HUES6 (cell line): ENCODE measurements around the gene ACBD7.

Source experiments
- H3K27ac ChIP-seq: 2 replicates; pipeline ENCODE4 v1.7.0; 2013; ENCODE audit warnings: low read depth, mild to moderate bottlenecking, low read length, inconsistent platforms
- H3K27me3 ChIP-seq: 2 replicates; pipeline ENCODE4 v1.6.1; 2013; ENCODE audit warnings: low read length; ENCODE audit not compliant: control insufficient read depth, insufficient read depth
- H3K36me3 ChIP-seq: 2 replicates; pipeline ENCODE4 v1.6.1; 2013; ENCODE audit warnings: low read length; ENCODE audit not compliant: control insufficient read depth, insufficient read depth
- H3K4me1 ChIP-seq: 2 replicates; pipeline ENCODE4 v1.6.1; 2013; ENCODE audit warnings: low read length; ENCODE audit not compliant: control insufficient read depth, insufficient read depth
- H3K4me3 ChIP-seq: 2 replicates; pipeline ENCODE4 v1.5.1; 2013; ENCODE audit warnings: low read depth, low read length
- H3K9ac ChIP-seq: one replicate; pipeline ENCODE4 v1.6.1; 2013; ENCODE audit warnings: mild to moderate bottlenecking, low read length
- H3K9me3 ChIP-seq: 2 replicates; pipeline ENCODE4 v1.6.1; 2013; ENCODE audit warnings: low read depth, low read length; ENCODE audit not compliant: control insufficient read depth, insufficient read depth

Gene ACBD7

DNA sequence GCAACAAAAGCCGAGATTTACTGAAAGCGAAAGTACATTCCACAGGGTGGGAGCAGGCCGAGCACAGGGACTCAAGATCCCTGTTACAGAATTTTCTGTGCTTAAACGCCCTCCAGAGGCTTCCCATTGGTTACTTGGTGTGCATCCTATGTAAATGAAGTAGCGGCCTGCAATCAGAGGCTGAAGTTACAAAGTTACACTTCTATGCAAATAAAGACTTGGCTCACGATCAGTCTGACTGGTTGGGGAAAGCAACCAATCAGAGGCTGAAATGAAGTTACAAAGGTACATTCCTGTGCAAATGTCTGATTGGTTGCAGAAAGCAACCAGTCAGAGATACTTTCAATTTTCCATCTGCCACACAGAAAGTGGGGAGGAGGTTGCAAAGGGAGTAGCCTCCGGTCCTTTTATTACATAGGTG, 4.1 kb downstream of the ACBD7 start:
- H3K4me1 ChIP-seq: peaks cover 10% of the 10 kb centered on the region
- H3K4me3 ChIP-seq: no peak overlapping the region
- H3K27ac ChIP-seq: no peak overlapping the region
- no peaks in the 10 kb centered on the region for H3K9me3 ChIP-seq
- H3K9ac ChIP-seq: no peak overlapping the region
- H3K27me3 ChIP-seq: no peaks in the 10 kb centered on the region
- no peaks in the 10 kb centered on the region for H3K36me3 ChIP-seq

DNA sequence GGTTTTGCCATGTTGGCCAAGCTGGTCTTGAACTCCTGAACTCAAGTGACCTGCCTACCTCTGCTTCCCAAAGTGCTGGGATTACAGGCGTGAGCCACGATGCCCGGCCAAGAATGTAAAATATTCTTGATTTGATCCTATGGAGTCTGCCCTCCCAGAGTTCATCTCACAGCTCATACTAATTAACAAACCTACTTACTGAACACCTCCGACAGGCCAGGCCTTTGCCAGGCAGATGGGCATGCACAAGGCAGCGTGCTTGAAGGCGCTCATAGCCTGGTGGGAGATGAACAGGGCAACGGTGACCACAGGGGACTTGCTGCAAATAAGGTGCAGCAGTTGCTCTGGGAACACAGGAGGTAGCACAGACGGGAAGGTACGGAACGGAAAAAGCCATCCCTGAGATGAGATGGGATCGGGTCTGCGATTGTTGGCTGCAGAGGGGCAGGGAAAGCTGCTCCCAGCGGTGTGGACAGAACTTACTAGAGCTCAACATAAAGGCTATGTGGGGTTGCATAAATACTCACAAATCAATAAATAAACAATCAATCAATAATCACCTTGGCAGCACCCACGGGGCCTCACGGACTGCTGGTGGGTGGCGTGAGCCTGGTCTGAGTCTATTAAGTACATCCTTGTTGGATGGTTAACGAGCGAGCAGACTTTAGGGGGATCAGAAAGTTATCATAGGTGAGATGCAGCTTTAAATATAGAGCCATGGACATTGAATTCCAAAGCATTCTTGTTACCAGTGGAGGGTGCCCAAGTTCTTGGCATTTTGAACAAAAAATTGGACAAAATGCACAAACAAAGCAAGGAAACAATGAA, 4.7 kb downstream of the ACBD7 start:
- H3K36me3 ChIP-seq: no peaks in the 10 kb centered on the region
- H3K9ac ChIP-seq: no peak overlapping the region
- H3K27ac ChIP-seq: no peak overlapping the region
- no peaks in the 10 kb centered on the region for H3K9me3 ChIP-seq
- no peaks in the 10 kb centered on the region for H3K27me3 ChIP-seq
- peaks cover 10% of the 10 kb centered on the region for H3K4me1 ChIP-seq
- H3K4me3 ChIP-seq: no peak overlapping the region

GRCh38 chr10:15075421-15075820, 13.2 kb downstream of the ACBD7 start:
- Histone ChIP-seq H3K27me3 (no peaks in the 10 kb centered on the region), H3K9me3 (peaks cover 25% of the 10 kb centered on the region), H3K27ac (no peak overlapping the region), H3K36me3 (no peaks in the 10 kb centered on the region), H3K4me1 (no peaks in the 10 kb centered on the region), H3K4me3 (no peak overlapping the region), H3K9ac (no peak overlapping the region)

DNA sequence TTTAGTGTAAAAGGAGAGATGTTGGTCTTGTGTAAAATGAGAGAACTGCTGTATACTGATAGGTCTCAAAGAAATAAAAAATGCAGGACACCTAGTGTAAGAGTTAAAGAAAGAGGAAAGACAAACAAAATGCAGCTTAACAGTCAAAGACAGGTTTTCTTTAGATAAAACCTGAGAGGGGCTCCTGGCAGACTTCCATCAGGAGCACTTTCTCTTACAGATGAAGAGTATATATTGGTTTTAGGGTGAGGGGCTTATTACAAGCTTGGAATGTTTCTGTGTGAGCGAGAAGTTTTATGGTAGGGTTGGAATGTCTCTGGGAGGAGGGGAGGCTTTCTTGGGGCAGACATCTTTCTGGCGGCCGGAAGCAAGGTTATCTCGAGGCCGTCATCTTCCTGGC, 16.2 kb downstream of the ACBD7 start:
- no peaks in the 10 kb centered on the region for H3K36me3 ChIP-seq
- H3K9me3 ChIP-seq: peaks cover 25% of the 10 kb centered on the region
- no peak overlapping the region for H3K27ac ChIP-seq
- no peaks in the 10 kb centered on the region for H3K27me3 ChIP-seq
- no peak overlapping the region for H3K9ac ChIP-seq
- H3K4me3 ChIP-seq: no peak overlapping the region
- H3K4me1 ChIP-seq: no peaks in the 10 kb centered on the region

- H3K27ac ChIP-seq: no peak overlapping the region
- no peak overlapping the region for H3K4me3 ChIP-seq
- H3K36me3 ChIP-seq: no peaks in the 10 kb centered on the region
- H3K27me3 ChIP-seq: no peaks in the 10 kb centered on the region
- H3K9me3 ChIP-seq: peaks cover 36% of the 10 kb centered on the region
- H3K4me1 ChIP-seq: no peaks in the 10 kb centered on the region
- H3K9ac ChIP-seq: no peak overlapping the region
Observed at GRCh38 chr10:15069230-15069629, 19.3 kb downstream of the ACBD7 start.

- Histone ChIP-seq H3K9me3 (peaks cover 32% of the 10 kb centered on the region), H3K4me3 (no peak overlapping the region), H3K36me3 (no peaks in the 10 kb centered on the region), H3K27ac (no peak overlapping the region), H3K4me1 (no peaks in the 10 kb centered on the region), H3K9ac (no peak overlapping the region), H3K27me3 (no peaks in the 10 kb centered on the region)
Observed at GRCh38 chr10:15068802-15069201, 19.8 kb downstream of the ACBD7 start.

GRCh38 chr10:15067154-15067553, 21.4 kb downstream of the ACBD7 start:
- no peak overlapping the region for H3K4me3 ChIP-seq
- no peaks in the 10 kb centered on the region for H3K27me3 ChIP-seq
- peaks cover 21% of the 10 kb centered on the region for H3K9me3 ChIP-seq
- H3K27ac ChIP-seq: no peak overlapping the region
- no peaks in the 10 kb centered on the region for H3K36me3 ChIP-seq
- H3K9ac ChIP-seq: no peak overlapping the region
- H3K4me1 ChIP-seq: no peaks in the 10 kb centered on the region

DNA sequence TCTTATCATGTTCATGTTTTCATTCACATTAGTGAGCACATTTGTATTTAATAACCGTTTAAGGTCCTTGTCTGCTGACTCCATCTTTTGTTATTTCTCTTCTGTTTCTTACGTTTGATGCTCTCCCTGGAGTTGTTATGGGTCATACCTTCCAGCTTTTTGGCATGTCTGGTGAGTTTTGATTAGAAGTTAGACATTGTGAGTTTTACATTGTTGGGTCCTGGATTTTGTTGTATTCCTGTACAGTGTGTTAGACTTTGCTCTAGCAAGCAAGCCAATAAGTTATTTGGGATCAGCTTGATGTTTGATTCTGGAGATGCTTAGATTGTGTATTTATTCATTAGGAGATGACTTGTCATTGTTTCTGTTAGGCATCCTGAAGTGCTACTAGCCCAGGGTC, 27.9 kb downstream of the ACBD7 start:
- H3K4me3 ChIP-seq: no peak overlapping the region
- no peaks in the 10 kb centered on the region for H3K4me1 ChIP-seq
- H3K27me3 ChIP-seq: no peaks in the 10 kb centered on the region
- H3K9me3 ChIP-seq: peaks cover 13% of the 10 kb centered on the region
- no peak overlapping the region for H3K9ac ChIP-seq
- H3K27ac ChIP-seq: no peak overlapping the region
- no peaks in the 10 kb centered on the region for H3K36me3 ChIP-seq

GRCh38 chr10:15059914-15060313, 28.7 kb downstream of the ACBD7 start:
- Histone ChIP-seq H3K4me3 (no peak overlapping the region), H3K9me3 (peaks cover 6% of the 10 kb centered on the region), H3K27ac (no peak overlapping the region), H3K27me3 (no peaks in the 10 kb centered on the region), H3K36me3 (no peaks in the 10 kb centered on the region), H3K9ac (no peak overlapping the region), H3K4me1 (no peaks in the 10 kb centered on the region)

GRCh38 chr10:15058689-15059088, 29.9 kb downstream of the ACBD7 start:
- Histone ChIP-seq H3K27ac (no peak overlapping the region), H3K9me3 (peaks cover 6% of the 10 kb centered on the region; the same call in 1 of the 2 replicates), H3K27me3 (no peaks in the 10 kb centered on the region), H3K4me3 (no peak overlapping the region), H3K4me1 (no peaks in the 10 kb centered on the region), H3K36me3 (no peaks in the 10 kb centered on the region), H3K9ac (no peak overlapping the region)

GRCh38 chr10:15053061-15053460, 35.5 kb downstream of the ACBD7 start:
- Histone ChIP-seq H3K4me3 (no peak overlapping the region), H3K27ac (no peak overlapping the region), H3K36me3 (no peaks in the 10 kb centered on the region), H3K9me3 (no peaks in the 10 kb centered on the region), H3K27me3 (no peaks in the 10 kb centered on the region), H3K9ac (no peak overlapping the region), H3K4me1 (no peaks in the 10 kb centered on the region)
